GM12878 (cell line): ENCODE measurements around the gene GNA15. TPM values are rescaled to one million over a fixed set of nuclear protein-coding genes. Genes with fewer than 3 reads are reported as not detected.
"Not testable (repeated sequence)": the region's sequence is repeated elsewhere in the genome, so short reads cannot be mapped to it uniquely, and the experiment has no call there.

Experiments used
- ATAC-seq: fragments of 200-7000 bp; cut with Tn5 transposase; 3 replicates; pipeline ENCODE4 v1.9.1; 2020; ENCODE audit warnings: mild to moderate bottlenecking, moderate library complexity
- BruUV-seq: library from RNA; stranded (reverse); fragments of 400-500 nt; replicated peaks from 2 replicates; lab custom pipeline; 2021; lab: Mats Ljungman, UMichigan
- CTCF ChIA-PET: fragments of 300-600 bp; sonication (Branson Sonifier 250); formaldehyde crosslinking; extraction: SDS; loops from one replicate; lab custom pipeline; 2021; ENCODE audit warnings: inconsistent platforms; lab: Yijun Ruan, JAX
- POLR2A ChIA-PET: fragments of 350-600 bp; formaldehyde crosslinking; extraction: SDS; loops from one replicate; lab custom pipeline; 2021; ENCODE audit warnings: inconsistent platforms; lab: Charles Lee
- RAD21 ChIA-PET: fragments of 300-600 bp; sonication (Branson Sonifier 250); formaldehyde crosslinking; loops from one replicate; lab custom pipeline; 2023; ENCODE audit warnings: antibody characterized with exemption; ENCODE audit not compliant: unreplicated experiment; lab: Charles Lee
- SMC1A ChIA-PET: fragments of 300-600 bp; sonication (Branson Sonifier 250); formaldehyde crosslinking; loops from one replicate; lab custom pipeline; 2023; ENCODE audit not compliant: unreplicated experiment, uncharacterized antibody; lab: Charles Lee
- DNase-seq: peaks from one replicate; pipeline ENCODE4 v3.0.0-alpha.2; 2011; ENCODE audit warnings: low read depth, low spot score
- FAIRE-seq: peaks from 3 replicates; lab custom pipeline; 2011; peaks lifted over from hg19 to GRCh38; lab: Jason Lieb, UNC
- H2AFZ ChIP-seq: 2 replicates; pipeline ENCODE4 v1.6.0; 2011; ENCODE audit warnings: low read depth, low read length, control low read depth; ENCODE audit not compliant: control insufficient read depth
- H3K27ac ChIP-seq: 2 replicates; pipeline ENCODE4 v1.5.1; 2011; ENCODE audit warnings: control low read depth; ENCODE audit not compliant: control insufficient read depth, insufficient read depth
- H3K27me3 ChIP-seq, 2 experiments: replicated peaks in 1 of 2; 2 replicates each; pipeline versions ENCODE4 v1.6.0 to v1.6.1; 2011; ENCODE audit warnings: low read length in 1 of 2; ENCODE audit not compliant: control insufficient read depth in 2 of 2, insufficient read depth in 2 of 2
- H3K36me3 ChIP-seq, 2 experiments: 2 replicates each; pipeline ENCODE4 v1.5.1; 2011; ENCODE audit warnings: low read length in 1 of 2; ENCODE audit not compliant: control insufficient read depth in 2 of 2, insufficient read depth in 2 of 2
- H3K4me1 ChIP-seq: 2 replicates; pipeline ENCODE4 v1.6.1; 2011; ENCODE audit warnings: mild to moderate bottlenecking, low read length, moderate library complexity, mixed read lengths; ENCODE audit not compliant: control insufficient read depth, insufficient read depth
- H3K4me2 ChIP-seq: 2 replicates; pipeline ENCODE4 v1.6.0; 2011; ENCODE audit warnings: control low read depth; ENCODE audit not compliant: control insufficient read depth, insufficient read depth
- H3K4me3 ChIP-seq: fragments of 200-600 bp; sonication (generic); 2 replicates; pipeline ENCODE4 v1.5.1; 2016
- H3K79me2 ChIP-seq: 2 replicates; pipeline ENCODE4 v1.6.0; 2011; ENCODE audit warnings: low read length; ENCODE audit not compliant: control insufficient read depth, insufficient read depth
- H3K9ac ChIP-seq: 2 replicates; pipeline ENCODE4 v1.8.0; 2011; ENCODE audit warnings: low read length, control low read depth, mixed read lengths; ENCODE audit not compliant: control insufficient read depth, insufficient read depth
- H3K9me3 ChIP-seq: replicated peaks from 3 replicates; pipeline ENCODE4 v1.5.1; 2011; ENCODE audit warnings: mild to moderate bottlenecking, low read length; ENCODE audit not compliant: control insufficient read depth, insufficient read depth
- H4K20me1 ChIP-seq: 2 replicates; pipeline ENCODE4 v1.6.0; 2011; ENCODE audit not compliant: control insufficient read depth, insufficient read depth
- ATF7 ChIP-seq: fragments of 450-650 bp; IDR thresholded peaks from 2 replicates; pipeline ENCODE4 v1.6.1; 2016; ENCODE audit warnings: low read depth, mild to moderate bottlenecking
- NR2C2 ChIP-seq: IDR thresholded peaks from 2 replicates; pipeline ENCODE4 v1.6.1; 2011; ENCODE audit warnings: borderline replicate concordance, low read depth; ENCODE audit not compliant: control insufficient read depth, insufficient read length
- SMC3 ChIP-seq: IDR thresholded peaks from 2 replicates; pipeline ENCODE4 v1.6.1; 2011; ENCODE audit warnings: low read length, improper control_type of control experiment, borderline replicate concordance
- USF2 ChIP-seq: IDR thresholded peaks from 2 replicates; pipeline ENCODE4 v1.6.1; 2011; ENCODE audit warnings: low read depth, low read length, improper control_type of control experiment, borderline replicate concordance
- ZNF24 ChIP-seq: fragments of 450-650 bp; IDR thresholded peaks from 2 replicates; pipeline ENCODE4 v1.6.1; 2017; ENCODE audit warnings: antibody characterized with exemption, mild to moderate bottlenecking
- WGBS: methylation state at CpG from one replicate; pipeline ENCODE4 v1.1.6; 2016; ENCODE audit warnings: low lambda C conversion rate; ENCODE audit not compliant: insufficient replicate concordance, insufficient coverage; ENCODE audit errors: missing lambda C conversion rate; 5-methylcytosine and 5-hydroxymethylcytosine counted together
- in situ Hi-C: fragments of 300-500 bp; cut with MboI; formaldehyde crosslinking; loops from 9 replicates; pipeline ENCODE4 v1.14.3; 2018; ENCODE audit warnings: mixed read lengths
- intact Hi-C: fragments of 100-400 bp; cut with micrococcal nuclease; formaldehyde crosslinking; loops from one replicate; pipeline ENCODE4 v1.14.2; 2022; ENCODE audit not compliant: unreplicated experiment
- polyA plus RNA-seq, 11 experiments: library from polyadenylated mRNA; depleted of rRNA in 4 of 11; unstranded in 6 of 11; stranded (reverse) in 5 of 11; fragments of >200 nt; fragmentation: Nextera tagmentation in 4 of 11; fragmentation: Illumina TruSeq in 1 of 11; extraction: Ambion mirVana in 4 of 11; extraction: Trizol in 1 of 11; gene quantifications; 1 replicate in 1 of 11; 2 replicates in 10 of 11; pipeline versions ENCODE4 v1.2.1 to v1.2.3, GENCODE V29; 2011 to 2016; ENCODE audit warnings: inconsistent platforms in 2 of 11, missing spikeins in 2 of 11, low read depth in 1 of 11
- total RNA-seq, 4 experiments: library from RNA; depleted of rRNA in 3 of 4; stranded (reverse); fragments of >200 nt in 3 of 4; fragmentation: Illumina TruSeq in 1 of 4; extraction: Trizol in 1 of 4; gene quantifications; 2 replicates each; pipeline versions ENCODE4 v1.2.1 to v1.2.3, GENCODE V29; 2013 to 2021

Gene GNA15
- total and polyA plus RNA-seq, 10 of the 15 experiments (the other 5 are each of a cell fraction or from before 2014, with no cell fraction given) = 0.42 to 18.0 (median 9.4) TPM

GRCh38 chr19:3202346-3202745 lies 66.5 kb downstream of the GNA15 start (continued):
- no peak for TF ChIP-seq SMC3
- no peak for TF ChIP-seq ZNF24
- no peak for TF ChIP-seq USF2
- TF ChIP-seq ATF7 = no peak
- no peak for TF ChIP-seq NR2C2
- TF ChIP-seq, all 136 proteins: peak for 0

- H3K4me1 ChIP-seq, FAIRE-seq, POLR2A ChIA-PET, H3K9me3 ChIP-seq, H2AFZ ChIP-seq, H3K27me3 ChIP-seq, ATAC-seq, H3K4me3 ChIP-seq, H3K4me2 ChIP-seq, SMC1A ChIA-PET, H4K20me1 ChIP-seq, H3K79me2 ChIP-seq, RAD21 ChIA-PET, BruUV-seq, intact Hi-C loops, in situ Hi-C loops, H3K9ac ChIP-seq, H3K27ac ChIP-seq, DNase-seq: not testable (repeated sequence)
- WGBS = 92% methylated on average over 7 of the region's 7 CpGs
- H3K36me3 ChIP-seq = peaks cover 0 to 15% of the 10 kb centered on the region in 2 experiments; a peak in 2 of 4 replicates
- CTCF ChIA-PET = interaction anchor here (0.6 kb wide), 1 partner anchor 15 kb away, joined by 3 read pairs; no protein-coding TSS in a partner anchor
These were observed 67.1 kb downstream of the GNA15 start for GRCh38 chr19:3202895-3203294.
